HepG2 (cell line): ENCODE data around the gene RPS15A. TPM values are rescaled to one million over a fixed set of nuclear protein-coding genes. Genes with fewer than 3 reads are reported as not detected.
A peak's percentile ranks its signal among the peaks of the same experiment; 100 is the strongest.

Experiments
- ATRX ChIP-seq: sonication (generic); formaldehyde crosslinking; IDR thresholded peaks from 2 replicates; pipeline ENCODE4 v1.4.0; 2020; ENCODE audit warnings: missing genetic modification reagents, borderline replicate concordance
- ETV5 ChIP-seq: IDR thresholded peaks from 2 replicates; pipeline ENCODE4 v1.6.1; 2018; ENCODE audit warnings: missing biosample characterization, missing genetic modification reagents, inconsistent platforms, borderline replicate concordance
- FOXA3 ChIP-seq: IDR thresholded peaks from 2 replicates; pipeline ENCODE4 v1.6.1; 2016; ENCODE audit warnings: missing genetic modification reagents, missing compliant biosample characterization
- RAD21 ChIP-seq: fragments of 450-650 bp; formaldehyde crosslinking; IDR thresholded peaks from 2 replicates; pipeline ENCODE4 v1.5.0; 2020; ENCODE audit warnings: mild to moderate bottlenecking
- SALL2 ChIP-seq: sonication (generic); formaldehyde crosslinking; IDR thresholded peaks from 2 replicates; pipeline ENCODE4 v1.8.1; 2023; ENCODE audit warnings: mild to moderate bottlenecking, missing genetic modification reagents, inconsistent platforms
- SNRNP70 ChIP-seq: fragments of 200-400 bp; formaldehyde crosslinking; IDR thresholded peaks from 2 replicates; pipeline ENCODE4 v1.6.1; 2017; ENCODE audit warnings: mild to moderate bottlenecking, low read depth, low read length, moderate library complexity
- ZBTB38 ChIP-seq: sonication (generic); formaldehyde crosslinking; IDR thresholded peaks from 2 replicates; pipeline ENCODE4 v1.5.1; 2020; ENCODE audit warnings: mild to moderate bottlenecking, missing genetic modification reagents
- ZNF20 ChIP-seq: sonication (generic); formaldehyde crosslinking; IDR thresholded peaks from 2 replicates; pipeline ENCODE4 v1.4.0; 2020; ENCODE audit warnings: mild to moderate bottlenecking, moderate library complexity, missing genetic modification reagents
- ZNF772 ChIP-seq: sonication (generic); formaldehyde crosslinking; IDR thresholded peaks from 2 replicates; pipeline ENCODE4 v1.5.0; 2020; ENCODE audit warnings: mild to moderate bottlenecking, missing genetic modification reagents
- polyA plus RNA-seq, 8 experiments: library from polyadenylated mRNA; depleted of rRNA in 3 of 8; stranded (reverse) in 7 of 8; unstranded in 1 of 8; fragments of >200 nt; fragmentation: Illumina TruSeq in 4 of 8; extraction: Trizol in 4 of 8; gene quantifications; 2 replicates each; pipeline versions ENCODE4 v1.2.1 to v1.2.3, GENCODE V29; 2011 to 2016; ENCODE audit warnings: low read depth in 4 of 8, missing spikeins in 1 of 8, mixed read lengths in 1 of 8; ENCODE audit not compliant: insufficient read depth in 1 of 8
- total RNA-seq, 5 experiments: library from RNA; depleted of rRNA; stranded (reverse); fragments of >200 nt; fragmentation: Illumina TruSeq; extraction: Trizol; gene quantifications; 2 replicates each; pipeline ENCODE4 v1.2.3, GENCODE V29; 2016; ENCODE audit warnings: low read depth in 1 of 5
- TF ChIP-seq, protein P1 (sequence below): sonication (generic); formaldehyde crosslinking; IDR thresholded peaks from 2 replicates; pipeline ENCODE4 v1.5.0; 2020; ENCODE audit warnings: mild to moderate bottlenecking, missing genetic modification reagents
- TF ChIP-seq, protein P2 (sequence below): sonication (generic); formaldehyde crosslinking; conservative IDR thresholded peaks from 2 replicates; pipeline ENCODE4 v1.4.0; 2020; ENCODE audit warnings: missing genetic modification reagents
- TF ChIP-seq, protein P3 (sequence below): sonication (generic); formaldehyde crosslinking; IDR thresholded peaks from 2 replicates; pipeline ENCODE4 v1.4.0; 2020; ENCODE audit warnings: missing genetic modification reagents
- TF ChIP-seq, protein P4 (sequence below): IDR thresholded peaks from 2 replicates; pipeline ENCODE4 v1.6.1; 2012; ENCODE audit warnings: low read length, improper control_type of control experiment
- TF ChIP-seq, protein P5 (sequence below): sonication (generic); formaldehyde crosslinking; IDR thresholded peaks from 2 replicates; pipeline ENCODE4 v1.5.0; 2020; ENCODE audit warnings: mild to moderate bottlenecking, missing genetic modification reagents

The RPS15A gene
- total and polyA plus RNA-seq, 2 of the 13 experiments (the other 11 are each of a cell fraction or from before 2014, with no cell fraction given) = 5,489 to 9,457 TPM

DNA sequence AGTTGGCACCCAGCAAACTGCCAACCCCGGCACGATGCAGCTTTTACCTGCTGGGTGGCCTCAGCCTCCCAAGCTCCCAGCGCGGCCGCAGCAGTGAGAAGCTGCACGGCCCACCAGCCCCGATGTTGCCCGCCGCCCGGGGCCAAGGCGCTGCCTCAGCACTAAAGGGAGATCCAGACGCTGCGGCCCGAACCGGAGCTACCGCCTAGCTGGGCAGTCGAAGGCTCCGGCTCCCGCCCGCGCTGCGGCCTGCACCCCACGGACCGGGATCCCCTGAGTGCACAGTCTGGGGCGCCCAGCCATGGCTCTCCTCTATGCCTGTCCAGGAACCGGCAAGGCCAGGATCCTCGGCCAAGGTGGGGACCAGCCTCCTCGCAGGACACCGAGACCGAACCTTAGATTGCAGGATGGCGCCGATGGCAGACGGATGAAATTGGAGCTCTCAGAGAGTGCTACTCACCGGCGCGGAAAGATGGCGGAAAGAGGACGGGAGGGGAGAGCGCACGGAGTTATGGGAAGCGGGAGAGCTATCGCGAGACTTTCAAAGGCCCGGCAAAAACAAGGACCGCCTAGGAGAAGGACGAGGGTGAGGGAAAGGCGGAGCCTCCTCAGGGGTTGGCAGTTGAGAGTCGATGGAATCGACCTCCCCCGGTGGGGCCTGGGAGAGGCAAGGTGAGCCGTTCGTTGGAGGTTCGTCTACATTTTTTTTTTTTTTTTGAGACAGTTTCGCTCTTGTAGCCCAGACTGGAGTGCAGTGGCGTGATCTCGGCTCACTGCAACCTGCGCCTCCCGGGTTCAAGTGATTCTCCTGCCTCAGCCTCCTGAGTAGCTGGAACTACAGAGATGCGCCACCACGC, at the start of gene RPS15A (continued):
- TF ChIP-seq ZNF772 (CRISPR knock-in tag) = peak; percentile 97
- TF ChIP-seq RAD21 (CRISPR knock-in tag) = peak; percentile 43; the same call in 1 of the 2 replicates
- peak; percentile 69 for TF ChIP-seq ETV5 (CRISPR knock-in tag)
- TF ChIP-seq, protein P1, sequence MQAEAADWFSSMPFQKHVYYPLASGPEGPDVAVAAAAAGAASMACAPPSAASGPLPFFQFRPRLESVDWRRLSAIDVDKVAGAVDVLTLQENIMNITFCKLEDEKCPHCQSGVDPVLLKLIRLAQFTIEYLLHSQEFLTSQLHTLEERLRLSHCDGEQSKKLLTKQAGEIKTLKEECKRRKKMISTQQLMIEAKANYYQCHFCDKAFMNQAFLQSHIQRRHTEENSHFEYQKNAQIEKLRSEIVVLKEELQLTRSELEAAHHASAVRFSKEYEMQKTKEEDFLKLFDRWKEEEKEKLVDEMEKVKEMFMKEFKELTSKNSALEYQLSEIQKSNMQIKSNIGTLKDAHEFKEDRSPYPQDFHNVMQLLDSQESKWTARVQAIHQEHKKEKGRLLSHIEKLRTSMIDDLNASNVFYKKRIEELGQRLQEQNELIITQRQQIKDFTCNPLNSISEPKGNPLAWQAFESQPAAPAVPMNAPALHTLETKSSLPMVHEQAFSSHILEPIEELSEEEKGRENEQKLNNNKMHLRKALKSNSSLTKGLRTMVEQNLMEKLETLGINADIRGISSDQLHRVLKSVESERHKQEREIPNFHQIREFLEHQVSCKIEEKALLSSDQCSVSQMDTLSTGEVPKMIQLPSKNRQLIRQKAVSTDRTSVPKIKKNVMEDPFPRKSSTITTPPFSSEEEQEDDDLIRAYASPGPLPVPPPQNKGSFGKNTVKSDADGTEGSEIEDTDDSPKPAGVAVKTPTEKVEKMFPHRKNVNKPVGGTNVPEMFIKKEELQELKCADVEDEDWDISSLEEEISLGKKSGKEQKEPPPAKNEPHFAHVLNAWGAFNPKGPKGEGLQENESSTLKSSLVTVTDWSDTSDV = peak; percentile 99
- TF ChIP-seq, protein P2, sequence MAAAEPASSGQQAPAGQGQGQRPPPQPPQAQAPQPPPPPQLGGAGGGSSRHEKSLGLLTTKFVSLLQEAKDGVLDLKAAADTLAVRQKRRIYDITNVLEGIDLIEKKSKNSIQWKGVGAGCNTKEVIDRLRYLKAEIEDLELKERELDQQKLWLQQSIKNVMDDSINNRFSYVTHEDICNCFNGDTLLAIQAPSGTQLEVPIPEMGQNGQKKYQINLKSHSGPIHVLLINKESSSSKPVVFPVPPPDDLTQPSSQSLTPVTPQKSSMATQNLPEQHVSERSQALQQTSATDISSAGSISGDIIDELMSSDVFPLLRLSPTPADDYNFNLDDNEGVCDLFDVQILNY (CRISPR knock-in tag) = peak; percentile 81; the same call in 1 of the 2 replicates
- TF ChIP-seq, protein P3, sequence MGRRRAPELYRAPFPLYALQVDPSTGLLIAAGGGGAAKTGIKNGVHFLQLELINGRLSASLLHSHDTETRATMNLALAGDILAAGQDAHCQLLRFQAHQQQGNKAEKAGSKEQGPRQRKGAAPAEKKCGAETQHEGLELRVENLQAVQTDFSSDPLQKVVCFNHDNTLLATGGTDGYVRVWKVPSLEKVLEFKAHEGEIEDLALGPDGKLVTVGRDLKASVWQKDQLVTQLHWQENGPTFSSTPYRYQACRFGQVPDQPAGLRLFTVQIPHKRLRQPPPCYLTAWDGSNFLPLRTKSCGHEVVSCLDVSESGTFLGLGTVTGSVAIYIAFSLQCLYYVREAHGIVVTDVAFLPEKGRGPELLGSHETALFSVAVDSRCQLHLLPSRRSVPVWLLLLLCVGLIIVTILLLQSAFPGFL = peak; percentile 80
- TF ChIP-seq, protein P4, sequence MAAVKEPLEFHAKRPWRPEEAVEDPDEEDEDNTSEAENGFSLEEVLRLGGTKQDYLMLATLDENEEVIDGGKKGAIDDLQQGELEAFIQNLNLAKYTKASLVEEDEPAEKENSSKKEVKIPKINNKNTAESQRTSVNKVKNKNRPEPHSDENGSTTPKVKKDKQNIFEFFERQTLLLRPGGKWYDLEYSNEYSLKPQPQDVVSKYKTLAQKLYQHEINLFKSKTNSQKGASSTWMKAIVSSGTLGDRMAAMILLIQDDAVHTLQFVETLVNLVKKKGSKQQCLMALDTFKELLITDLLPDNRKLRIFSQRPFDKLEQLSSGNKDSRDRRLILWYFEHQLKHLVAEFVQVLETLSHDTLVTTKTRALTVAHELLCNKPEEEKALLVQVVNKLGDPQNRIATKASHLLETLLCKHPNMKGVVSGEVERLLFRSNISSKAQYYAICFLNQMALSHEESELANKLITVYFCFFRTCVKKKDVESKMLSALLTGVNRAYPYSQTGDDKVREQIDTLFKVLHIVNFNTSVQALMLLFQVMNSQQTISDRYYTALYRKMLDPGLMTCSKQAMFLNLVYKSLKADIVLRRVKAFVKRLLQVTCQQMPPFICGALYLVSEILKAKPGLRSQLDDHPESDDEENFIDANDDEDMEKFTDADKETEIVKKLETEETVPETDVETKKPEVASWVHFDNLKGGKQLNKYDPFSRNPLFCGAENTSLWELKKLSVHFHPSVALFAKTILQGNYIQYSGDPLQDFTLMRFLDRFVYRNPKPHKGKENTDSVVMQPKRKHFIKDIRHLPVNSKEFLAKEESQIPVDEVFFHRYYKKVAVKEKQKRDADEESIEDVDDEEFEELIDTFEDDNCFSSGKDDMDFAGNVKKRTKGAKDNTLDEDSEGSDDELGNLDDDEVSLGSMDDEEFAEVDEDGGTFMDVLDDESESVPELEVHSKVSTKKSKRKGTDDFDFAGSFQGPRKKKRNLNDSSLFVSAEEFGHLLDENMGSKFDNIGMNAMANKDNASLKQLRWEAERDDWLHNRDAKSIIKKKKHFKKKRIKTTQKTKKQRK = no peak
- TF ChIP-seq ZNF20 = peak; percentile 94; the same call in 1 of the 2 replicates
- no peak for TF ChIP-seq SNRNP70
- TF ChIP-seq ZBTB38 (CRISPR knock-in tag) = peak; percentile 100
- TF ChIP-seq SALL2 (CRISPR knock-in tag) = peak; percentile 96
- TF ChIP-seq, protein P5, sequence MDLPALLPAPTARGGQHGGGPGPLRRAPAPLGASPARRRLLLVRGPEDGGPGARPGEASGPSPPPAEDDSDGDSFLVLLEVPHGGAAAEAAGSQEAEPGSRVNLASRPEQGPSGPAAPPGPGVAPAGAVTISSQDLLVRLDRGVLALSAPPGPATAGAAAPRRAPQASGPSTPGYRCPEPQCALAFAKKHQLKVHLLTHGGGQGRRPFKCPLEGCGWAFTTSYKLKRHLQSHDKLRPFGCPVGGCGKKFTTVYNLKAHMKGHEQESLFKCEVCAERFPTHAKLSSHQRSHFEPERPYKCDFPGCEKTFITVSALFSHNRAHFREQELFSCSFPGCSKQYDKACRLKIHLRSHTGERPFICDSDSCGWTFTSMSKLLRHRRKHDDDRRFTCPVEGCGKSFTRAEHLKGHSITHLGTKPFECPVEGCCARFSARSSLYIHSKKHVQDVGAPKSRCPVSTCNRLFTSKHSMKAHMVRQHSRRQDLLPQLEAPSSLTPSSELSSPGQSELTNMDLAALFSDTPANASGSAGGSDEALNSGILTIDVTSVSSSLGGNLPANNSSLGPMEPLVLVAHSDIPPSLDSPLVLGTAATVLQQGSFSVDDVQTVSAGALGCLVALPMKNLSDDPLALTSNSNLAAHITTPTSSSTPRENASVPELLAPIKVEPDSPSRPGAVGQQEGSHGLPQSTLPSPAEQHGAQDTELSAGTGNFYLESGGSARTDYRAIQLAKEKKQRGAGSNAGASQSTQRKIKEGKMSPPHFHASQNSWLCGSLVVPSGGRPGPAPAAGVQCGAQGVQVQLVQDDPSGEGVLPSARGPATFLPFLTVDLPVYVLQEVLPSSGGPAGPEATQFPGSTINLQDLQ (CRISPR knock-in tag) = peak; percentile 93; the same call in 1 of the 2 replicates
- no peak for TF ChIP-seq ATRX (CRISPR knock-in tag)
- TF ChIP-seq FOXA3 = peak; percentile 75
